GM12874 (cell line): Measurements from ENCODE around the gene CCDC97.

ENCODE experiments used
- TF ChIP-seq, protein P1 (sequence below): IDR thresholded peaks from 2 replicates; pipeline ENCODE4 v1.5.1; 2011; ENCODE audit warnings: low read depth, mild to moderate bottlenecking, control low read depth, low read length, moderate library complexity; ENCODE audit not compliant: insufficient read depth

The CCDC97 gene

GRCh38 chr19:41334793-41335192, 24.8 kb downstream of the CCDC97 start:
- TF ChIP-seq, protein P1, sequence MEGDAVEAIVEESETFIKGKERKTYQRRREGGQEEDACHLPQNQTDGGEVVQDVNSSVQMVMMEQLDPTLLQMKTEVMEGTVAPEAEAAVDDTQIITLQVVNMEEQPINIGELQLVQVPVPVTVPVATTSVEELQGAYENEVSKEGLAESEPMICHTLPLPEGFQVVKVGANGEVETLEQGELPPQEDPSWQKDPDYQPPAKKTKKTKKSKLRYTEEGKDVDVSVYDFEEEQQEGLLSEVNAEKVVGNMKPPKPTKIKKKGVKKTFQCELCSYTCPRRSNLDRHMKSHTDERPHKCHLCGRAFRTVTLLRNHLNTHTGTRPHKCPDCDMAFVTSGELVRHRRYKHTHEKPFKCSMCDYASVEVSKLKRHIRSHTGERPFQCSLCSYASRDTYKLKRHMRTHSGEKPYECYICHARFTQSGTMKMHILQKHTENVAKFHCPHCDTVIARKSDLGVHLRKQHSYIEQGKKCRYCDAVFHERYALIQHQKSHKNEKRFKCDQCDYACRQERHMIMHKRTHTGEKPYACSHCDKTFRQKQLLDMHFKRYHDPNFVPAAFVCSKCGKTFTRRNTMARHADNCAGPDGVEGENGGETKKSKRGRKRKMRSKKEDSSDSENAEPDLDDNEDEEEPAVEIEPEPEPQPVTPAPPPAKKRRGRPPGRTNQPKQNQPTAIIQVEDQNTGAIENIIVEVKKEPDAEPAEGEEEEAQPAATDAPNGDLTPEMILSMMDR: no peak

GRCh38 chr19:41335467-41335866, 25.5 kb downstream of the CCDC97 start:
- TF ChIP-seq, protein P1: no peak

GRCh38 chr19:41339936-41340335, 30.0 kb downstream of the CCDC97 start:
- TF ChIP-seq, protein P1: no peak

DNA sequence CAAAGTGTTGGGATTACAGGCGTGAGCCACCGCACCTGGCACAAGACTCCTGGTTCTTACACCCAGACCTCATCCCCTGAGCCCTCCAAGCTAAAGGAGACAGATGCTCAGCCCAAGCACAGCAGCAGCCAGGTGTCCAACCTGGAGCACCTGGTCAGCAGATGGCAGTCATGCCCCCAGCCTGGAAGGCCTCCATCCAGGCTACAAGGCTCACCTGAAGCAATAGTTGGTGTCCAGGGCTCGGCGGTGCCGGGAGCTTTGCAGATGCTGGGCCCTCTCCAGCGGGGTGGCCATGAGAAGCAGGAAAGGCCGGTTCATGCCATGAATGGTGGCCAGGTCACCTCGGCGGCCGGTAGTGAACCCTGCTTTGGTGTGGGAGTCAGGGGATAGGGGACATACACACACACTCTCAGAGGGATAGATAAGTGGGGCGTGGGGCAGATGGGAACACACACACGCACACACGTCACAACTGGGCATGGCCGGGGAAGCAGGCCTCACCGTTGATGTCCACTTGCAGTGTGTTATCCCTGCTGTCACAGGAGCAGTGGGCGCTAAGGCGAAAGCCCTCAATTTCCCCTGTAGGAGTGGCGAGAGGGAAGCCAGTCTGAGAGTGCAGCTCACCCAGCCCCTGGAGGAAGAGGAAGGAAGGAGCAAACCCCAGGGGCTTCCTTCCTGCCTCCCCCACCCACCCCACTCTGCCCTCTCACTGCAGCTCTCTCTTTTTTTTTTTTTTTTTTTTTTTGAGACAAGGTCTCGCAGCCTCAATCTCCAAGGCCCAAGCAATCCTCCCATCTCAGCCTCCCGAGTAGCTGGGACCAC, 31.9 kb downstream of the CCDC97 start:
- TF ChIP-seq, protein P1: no peak

DNA sequence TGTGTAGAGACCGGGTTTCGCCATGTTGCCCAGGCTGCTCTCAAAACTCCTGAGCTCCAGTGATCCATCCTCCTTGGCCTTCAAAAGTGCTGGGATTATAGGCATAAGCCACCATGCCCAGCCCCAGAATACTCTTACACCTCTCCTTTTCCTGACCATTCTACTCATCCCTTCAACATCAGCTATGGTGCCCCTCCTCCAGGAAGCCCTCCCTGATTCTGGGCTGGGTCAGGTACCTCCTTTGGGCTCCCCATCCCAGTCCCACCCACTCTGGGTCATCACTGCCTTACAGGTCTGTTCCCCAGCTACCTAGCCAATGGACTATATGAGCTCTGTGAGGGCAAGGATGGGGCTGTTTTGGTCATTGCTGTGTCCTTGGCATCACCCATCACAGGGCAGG, 34.2 kb downstream of the CCDC97 start:
- TF ChIP-seq, protein P1: no peak

DNA sequence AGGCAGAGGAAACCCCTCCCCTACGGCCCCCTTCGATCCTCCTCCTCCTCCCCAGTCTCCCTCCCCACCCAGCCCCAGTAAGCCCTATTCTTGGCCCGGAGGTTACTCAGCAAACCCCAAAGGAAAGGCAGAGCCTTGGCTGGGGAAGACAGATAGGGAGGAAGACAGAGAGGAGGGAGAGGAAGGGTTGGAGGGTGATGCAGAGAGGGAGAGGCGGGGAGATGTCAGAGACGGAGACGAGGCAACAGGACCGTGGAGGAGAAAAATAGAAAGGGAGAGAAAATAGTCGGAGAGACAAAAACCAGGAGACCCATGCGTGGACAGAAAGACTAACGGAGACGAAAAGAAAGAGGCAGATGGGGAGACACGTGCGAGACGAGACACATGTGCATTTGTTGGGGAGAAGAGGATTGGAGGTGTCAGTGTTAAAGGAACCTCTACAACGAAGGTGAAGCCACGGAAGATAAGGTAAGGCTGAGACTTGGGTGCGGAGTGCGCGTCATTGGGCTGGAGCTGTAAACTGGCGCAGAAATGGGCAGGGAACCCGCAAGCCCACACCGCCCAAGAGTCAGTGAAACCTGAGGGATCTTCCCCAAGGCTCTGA, 40.9 kb downstream of the CCDC97 start:
- TF ChIP-seq, protein P1: no peak

DNA sequence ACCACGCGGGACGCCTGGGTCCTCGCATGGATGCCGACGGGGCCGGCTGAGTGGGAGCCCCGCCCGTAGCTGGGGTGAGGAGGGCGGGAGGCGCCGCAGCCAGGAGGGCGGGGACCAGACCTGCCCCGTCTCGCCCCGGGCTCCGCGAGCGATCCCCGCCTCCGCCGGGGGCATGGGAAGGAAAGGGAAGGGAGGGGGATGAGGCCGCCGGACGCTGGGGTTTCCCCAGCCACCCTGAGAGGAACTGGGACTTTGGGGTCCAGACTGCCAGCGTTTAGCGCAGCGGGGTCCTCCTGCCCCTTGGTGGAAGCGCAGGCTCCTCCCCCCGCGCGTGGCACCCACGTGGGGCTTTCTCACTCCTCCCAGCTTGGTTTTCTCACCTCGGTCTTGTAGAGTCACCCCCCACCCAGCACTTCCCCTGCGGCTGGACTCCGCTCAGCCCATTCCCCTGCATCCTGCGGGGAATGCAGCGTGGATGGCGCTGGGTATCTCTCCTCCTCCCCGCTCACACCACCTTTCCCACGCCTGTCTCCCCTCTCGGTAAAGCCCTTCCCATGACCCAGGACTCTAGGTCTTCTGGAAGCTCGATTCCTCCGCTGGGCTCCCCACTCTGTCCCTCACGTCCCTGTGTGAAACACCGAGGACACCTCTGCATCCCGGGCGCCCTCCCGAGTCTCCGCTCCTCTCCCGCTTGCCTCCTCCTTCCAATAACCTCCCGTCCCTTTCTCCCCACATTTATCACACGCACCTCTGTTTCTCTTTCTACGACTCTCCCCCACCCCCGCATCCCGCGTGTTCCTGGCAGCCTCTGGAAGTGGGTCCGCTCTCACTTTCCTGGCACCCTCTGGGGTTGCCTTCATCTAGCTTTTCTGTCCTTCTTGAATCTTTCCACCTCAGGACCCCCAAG, 41.6 kb downstream of the CCDC97 start:
- TF ChIP-seq, protein P1: no peak
